ENCODE data around the gene C1orf105.
"Not testable (repeated sequence)": the region's sequence is repeated elsewhere in the genome, so short reads cannot be mapped to it uniquely, and the experiment has no call there.

Gene C1orf105

GRCh38 chr1:172487550-172487949 is 67.1 kb downstream of the C1orf105 start:
- DNase-seq (ENCODE audit: low read depth in 2 of 2), result no peak

- DNase-seq (ENCODE audit: low read depth in 2 of 2), result no peak
Measured at GRCh38 chr1:172488393-172488792, 67.9 kb downstream of the C1orf105 start.

- no peak for DNase-seq (ENCODE audit: low read depth in 2 of 2)
Measured at GRCh38 chr1:172489847-172490246, 69.4 kb downstream of the C1orf105 start.

- DNase-seq (ENCODE audit: low read depth in 2 of 2), result no peak
Measured at GRCh38 chr1:172492421-172492820, 71.9 kb downstream of the C1orf105 start.

GRCh38 chr1:172494166-172494565 is 73.7 kb downstream of the C1orf105 start:
- DNase-seq (ENCODE audit: low read depth in 2 of 2), result no peak

- DNase-seq (ENCODE audit: low read depth in 2 of 2), result not testable (repeated sequence)
Measured at GRCh38 chr1:172496127-172496526, 75.6 kb downstream of the C1orf105 start.

- DNase-seq (ENCODE audit: low read depth in 2 of 2), result no peak
Measured at GRCh38 chr1:172496678-172497077, 76.2 kb downstream of the C1orf105 start.

- no peak for DNase-seq (ENCODE audit: low read depth in 2 of 2)
Measured at GRCh38 chr1:172497230-172497629, 76.7 kb downstream of the C1orf105 start.

GRCh38 chr1:172498857-172499256 is 78.4 kb downstream of the C1orf105 start:
- DNase-seq (ENCODE audit: low read depth in 2 of 2), result no peak

- no peak for DNase-seq (ENCODE audit: low read depth in 2 of 2)
Measured at GRCh38 chr1:172499636-172500141, 79.2 kb downstream of the C1orf105 start.

- no peak for DNase-seq (ENCODE audit: low read depth in 2 of 2)
Measured at GRCh38 chr1:172500207-172500606, 79.7 kb downstream of the C1orf105 start.

GRCh38 chr1:172507741-172508140 is 87.3 kb downstream of the C1orf105 start:
- no peak for DNase-seq (ENCODE audit: low read depth in 2 of 2)

- no peak for DNase-seq (ENCODE audit: low read depth in 2 of 2)
Measured at GRCh38 chr1:172510479-172510878, 90.0 kb downstream of the C1orf105 start.

GRCh38 chr1:172512591-172512990 is 92.1 kb downstream of the C1orf105 start:
- DNase-seq (ENCODE audit: low read depth in 2 of 2), result no peak

GRCh38 chr1:172513479-172513878 is 93.0 kb downstream of the C1orf105 start:
- DNase-seq (ENCODE audit: low read depth in 2 of 2), result no peak

- DNase-seq (ENCODE audit: low read depth in 2 of 2), result no peak
Measured at GRCh38 chr1:172514108-172514507, 93.6 kb downstream of the C1orf105 start.

- DNase-seq (ENCODE audit: low read depth in 2 of 2), result no peak
Measured at GRCh38 chr1:172515436-172515835, 95.0 kb downstream of the C1orf105 start.

- DNase-seq (ENCODE audit: low read depth in 2 of 2), result no peak
Measured at GRCh38 chr1:172515927-172516326, 95.4 kb downstream of the C1orf105 start.

GRCh38 chr1:172517081-172517480 is 96.6 kb downstream of the C1orf105 start:
- no peak for DNase-seq (ENCODE audit: low read depth in 2 of 2)

GRCh38 chr1:172517545-172517944 is 97.1 kb downstream of the C1orf105 start:
- DNase-seq (ENCODE audit: low read depth in 2 of 2), result no peak
